Subcutaneous abdominal adipose tissue (tissue), 5 donors: Measurements from ENCODE around the gene U2SURP.

Source experiments
- H3K27ac ChIP-seq: one replicate; pipeline ENCODE4 v1.7.0; 2013; ENCODE audit warnings: low read depth, mild to moderate bottlenecking, inconsistent platforms, low read length, moderate library complexity
- H3K27me3 ChIP-seq, 5 donors: one replicate each; pipeline ENCODE4 v1.7.0; 2013; ENCODE audit warnings: low read length in 5 of 5, inconsistent platforms in 1 of 5; ENCODE audit not compliant: control insufficient read depth in 5 of 5, insufficient read depth in 4 of 5
- H3K36me3 ChIP-seq, 5 donors: one replicate each; pipeline ENCODE4 v1.7.0; 2013; ENCODE audit warnings: low read length in 5 of 5; ENCODE audit not compliant: control insufficient read depth in 5 of 5, insufficient read depth in 5 of 5
- H3K4me1 ChIP-seq, 5 donors: one replicate each; pipeline ENCODE4 v1.7.0; 2013; ENCODE audit warnings: low read length in 5 of 5, mild to moderate bottlenecking in 3 of 5, moderate library complexity in 1 of 5; ENCODE audit not compliant: control insufficient read depth in 5 of 5, insufficient read depth in 5 of 5
- H3K4me3 ChIP-seq, 5 donors: one replicate each; pipeline ENCODE4 v1.7.0; 2013; ENCODE audit warnings: low read length in 5 of 5, low read depth in 1 of 5
- H3K9ac ChIP-seq, 5 donors: one replicate each; pipeline ENCODE4 v1.7.0; 2013; ENCODE audit warnings: low read length in 5 of 5, mild to moderate bottlenecking in 4 of 5, moderate library complexity in 3 of 5
- H3K9me3 ChIP-seq, 5 donors: one replicate each; pipeline ENCODE4 v1.7.0; 2013; ENCODE audit warnings: low read length in 5 of 5; ENCODE audit not compliant: control insufficient read depth in 5 of 5
- donor health status: healthy.
- donor health status: healthy.
- donor health status: healthy.
- donor health status: healthy.
- donor health status: healthy.

Gene U2SURP

GRCh38 chr3:143078883-143079282 lies 77.5 kb downstream of the U2SURP start:
- H3K4me3 ChIP-seq = no peak overlapping the region
- no peaks in the 10 kb centered on the region for H3K27me3 ChIP-seq
- no peak overlapping the region for H3K9ac ChIP-seq
- H3K4me1 ChIP-seq = no peaks in the 10 kb centered on the region
- H3K36me3 ChIP-seq = no peaks in the 10 kb centered on the region
- H3K9me3 ChIP-seq = no peaks in the 10 kb centered on the region
- H3K27ac ChIP-seq = no peak overlapping the region

- no peaks in the 10 kb centered on the region for H3K36me3 ChIP-seq
- no peak overlapping the region for H3K27ac ChIP-seq
- H3K4me3 ChIP-seq = no peak overlapping the region
- H3K9me3 ChIP-seq = no peaks in the 10 kb centered on the region
- no peak overlapping the region for H3K9ac ChIP-seq
- no peaks in the 10 kb centered on the region for H3K27me3 ChIP-seq
- H3K4me1 ChIP-seq = no peaks in the 10 kb centered on the region
Observed at GRCh38 chr3:143080196-143080595, 78.8 kb downstream of the U2SURP start.

DNA sequence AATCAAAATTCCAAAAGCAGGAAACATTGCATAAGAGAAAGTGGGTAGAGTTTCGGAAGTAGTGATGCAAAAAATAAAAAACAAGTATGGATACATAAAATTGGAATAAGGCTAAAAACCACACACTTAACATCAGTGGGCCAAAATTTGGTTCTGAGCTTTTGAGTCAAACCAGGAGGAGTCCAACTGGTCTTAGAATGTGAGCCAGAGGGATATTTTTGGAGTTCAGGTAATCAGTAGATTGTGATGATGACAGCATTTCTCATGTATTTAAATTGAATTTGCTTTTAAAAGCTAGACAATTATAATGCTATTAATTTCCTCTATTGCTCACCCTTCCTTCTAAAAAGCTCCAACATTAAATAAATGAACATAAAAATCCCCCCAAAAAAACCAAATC lies 80.0 kb downstream of the U2SURP start:
- no peak overlapping the region for H3K4me3 ChIP-seq
- H3K36me3 ChIP-seq = no peaks in the 10 kb centered on the region
- no peaks in the 10 kb centered on the region for H3K27me3 ChIP-seq
- H3K27ac ChIP-seq = no peak overlapping the region
- H3K9me3 ChIP-seq = no peaks in the 10 kb centered on the region
- no peak overlapping the region for H3K9ac ChIP-seq
- no peaks in the 10 kb centered on the region for H3K4me1 ChIP-seq

DNA sequence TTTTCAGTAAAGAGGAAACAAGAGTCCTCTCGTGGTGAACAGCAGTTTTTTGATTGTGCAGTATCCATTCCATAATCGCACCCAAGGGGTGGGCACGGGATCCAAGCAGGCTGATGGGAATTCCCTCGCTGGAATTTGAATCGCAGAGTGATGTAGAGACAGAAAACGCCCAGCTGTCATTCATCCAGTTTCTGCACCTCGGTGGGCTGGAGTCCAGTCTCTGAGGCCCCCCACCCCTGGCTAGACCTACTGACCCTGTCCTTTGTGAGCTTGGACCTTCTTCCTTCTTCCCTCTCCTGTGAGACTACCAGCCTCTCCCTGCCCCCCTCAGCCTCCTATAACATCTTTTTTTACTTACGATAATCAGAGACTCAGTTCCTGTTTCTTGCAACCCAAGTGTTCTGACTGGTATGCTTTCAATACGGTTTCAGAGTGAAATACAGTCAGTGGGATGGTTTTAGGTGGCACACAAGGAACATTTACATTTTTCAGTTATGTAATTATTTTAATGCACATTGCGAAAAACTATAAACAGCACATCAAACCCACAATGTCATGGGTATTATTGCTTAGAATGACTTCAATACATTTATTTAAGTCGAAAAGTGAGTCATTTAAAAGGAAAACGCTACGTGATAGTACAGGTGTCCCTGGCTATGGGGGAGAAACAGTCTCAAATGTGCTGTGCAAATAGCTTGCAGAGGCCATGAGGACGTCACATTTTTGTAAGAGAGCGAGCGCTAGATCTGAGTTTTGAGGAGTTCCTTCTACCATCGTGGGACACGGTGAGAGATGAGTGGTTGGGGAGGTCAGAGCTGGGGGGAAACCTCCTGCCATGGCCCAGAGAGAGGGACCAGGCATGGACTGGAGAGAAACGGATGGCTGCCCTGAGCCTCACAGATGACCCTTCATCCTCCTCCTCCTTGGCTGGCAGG lies 80.7 kb downstream of the U2SURP start:
- no peaks in the 10 kb centered on the region for H3K27me3 ChIP-seq
- no peak overlapping the region for H3K4me3 ChIP-seq
- no peaks in the 10 kb centered on the region for H3K4me1 ChIP-seq
- H3K36me3 ChIP-seq = no peaks in the 10 kb centered on the region
- no peaks in the 10 kb centered on the region for H3K9me3 ChIP-seq
- no peak overlapping the region for H3K27ac ChIP-seq
- H3K9ac ChIP-seq = no peak overlapping the region

DNA sequence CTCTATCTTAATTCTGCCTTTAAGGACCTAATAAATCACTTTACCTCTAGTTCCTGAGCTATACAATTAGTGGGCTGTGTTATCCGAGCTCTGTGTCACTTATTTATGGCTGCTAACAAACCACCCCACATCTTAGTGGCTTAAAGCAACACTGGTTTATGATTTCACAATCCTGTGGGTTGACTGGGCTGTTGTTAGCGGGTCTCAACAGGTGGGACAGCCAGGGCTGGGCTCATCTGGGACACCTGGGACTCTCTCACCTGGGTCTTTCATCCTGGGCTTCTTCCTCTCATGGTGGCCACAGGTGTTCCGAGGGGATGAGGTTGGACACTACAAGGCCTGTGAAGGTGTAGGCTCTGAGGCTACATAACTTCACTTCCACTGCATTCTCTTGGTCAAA lies 82.4 kb downstream of the U2SURP start:
- no peaks in the 10 kb centered on the region for H3K4me1 ChIP-seq
- H3K27ac ChIP-seq = no peak overlapping the region
- H3K9me3 ChIP-seq = no peaks in the 10 kb centered on the region
- no peaks in the 10 kb centered on the region for H3K27me3 ChIP-seq
- H3K4me3 ChIP-seq = no peak overlapping the region
- H3K36me3 ChIP-seq = no peaks in the 10 kb centered on the region
- no peak overlapping the region for H3K9ac ChIP-seq

GRCh38 chr3:143084856-143085731 lies 83.7 kb downstream of the U2SURP start:
- no peaks in the 10 kb centered on the region for H3K9me3 ChIP-seq
- H3K27ac ChIP-seq = no peak overlapping the region
- no peaks in the 10 kb centered on the region for H3K4me1 ChIP-seq
- no peaks in the 10 kb centered on the region for H3K27me3 ChIP-seq
- H3K9ac ChIP-seq = no peak overlapping the region
- H3K4me3 ChIP-seq = no peak overlapping the region
- H3K36me3 ChIP-seq = no peaks in the 10 kb centered on the region

- H3K36me3 ChIP-seq = no peaks in the 10 kb centered on the region
Observed at GRCh38 chr3:143088835-143089234, 87.5 kb downstream of the U2SURP start.

DNA sequence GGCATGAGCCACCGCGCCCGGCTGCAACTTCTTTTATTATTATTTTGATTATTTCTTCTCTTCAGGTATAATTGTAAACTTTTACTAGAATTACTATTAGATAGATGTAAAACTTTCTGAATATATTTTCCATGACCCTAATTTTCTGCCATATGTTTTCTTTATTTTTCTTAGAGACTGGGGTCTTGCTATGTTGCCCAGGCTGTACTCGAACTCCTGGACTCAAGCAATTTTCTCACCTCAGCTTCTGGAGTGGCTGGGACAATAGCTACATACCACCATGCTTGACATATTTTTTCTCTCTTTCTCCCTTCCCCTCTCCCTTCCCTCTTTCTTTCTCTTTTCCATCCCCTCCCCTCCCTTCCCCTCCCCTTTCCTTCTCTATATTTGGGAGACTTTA lies 88.6 kb downstream of the U2SURP start:
- no peak overlapping the region for H3K4me3 ChIP-seq
- H3K27me3 ChIP-seq = peaks cover 0 to 2% (median 0%) of the 10 kb centered on the region in 5 donors
- H3K27ac ChIP-seq = no peak overlapping the region
- no peaks in the 10 kb centered on the region for H3K36me3 ChIP-seq
- no peak overlapping the region for H3K9ac ChIP-seq
- no peaks in the 10 kb centered on the region for H3K4me1 ChIP-seq
- H3K9me3 ChIP-seq = no peaks in the 10 kb centered on the region

More at GRCh38 chr3:143088835-143089234, 87.5 kb downstream of the U2SURP start:
- H3K27ac ChIP-seq = no peak overlapping the region
- H3K9me3 ChIP-seq = no peaks in the 10 kb centered on the region
- H3K4me3 ChIP-seq = no peak overlapping the region
- H3K9ac ChIP-seq = no peak overlapping the region
- H3K27me3 ChIP-seq = peaks cover 0 to 2% (median 0%) of the 10 kb centered on the region in 5 donors
- H3K4me1 ChIP-seq = no peaks in the 10 kb centered on the region

DNA sequence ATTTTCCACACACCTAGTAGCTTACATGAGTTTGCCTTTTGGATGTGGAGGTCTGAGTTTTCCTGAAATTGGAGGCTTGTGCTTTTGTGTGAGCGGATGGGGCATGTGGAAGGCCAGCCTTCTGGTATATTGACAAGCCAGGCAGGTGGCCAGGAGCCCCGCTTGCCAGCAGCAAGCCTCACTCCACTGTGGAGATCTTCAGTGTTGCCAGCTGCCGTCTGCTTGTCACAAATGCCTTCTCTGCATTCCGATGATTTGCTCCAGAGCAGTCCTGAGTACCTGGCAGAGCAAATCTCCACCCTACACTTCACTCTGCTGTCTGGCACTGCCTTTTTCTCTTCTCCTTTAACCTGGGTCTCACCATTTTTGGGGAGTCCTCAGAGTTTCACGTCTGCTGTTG lies 89.1 kb downstream of the U2SURP start:
- H3K9me3 ChIP-seq = no peaks in the 10 kb centered on the region
- no peaks in the 10 kb centered on the region for H3K36me3 ChIP-seq
- H3K27me3 ChIP-seq = peaks cover 0 to 2% (median 0%) of the 10 kb centered on the region in 5 donors
- no peak overlapping the region for H3K4me3 ChIP-seq
- H3K4me1 ChIP-seq = no peaks in the 10 kb centered on the region
- no peak overlapping the region for H3K9ac ChIP-seq
- no peak overlapping the region for H3K27ac ChIP-seq
